Stimulated activated CD4-positive, alpha-beta T cell treated with anti-CD3 and anti-CD28 coated beads, Interleukin-1b, Interleukin-23, amount 100 ng/mL, for 24 hours (primary cell): ENCODE results near the gene COX7B2.

Experiments
- DNase-seq, 4 experiments: peaks; one replicate each; pipeline ENCODE4 v3.0.0-alpha.2; 2020; ENCODE audit warnings: low read depth in 4 of 4, low spot score in 1 of 4

The COX7B2 gene

DNA sequence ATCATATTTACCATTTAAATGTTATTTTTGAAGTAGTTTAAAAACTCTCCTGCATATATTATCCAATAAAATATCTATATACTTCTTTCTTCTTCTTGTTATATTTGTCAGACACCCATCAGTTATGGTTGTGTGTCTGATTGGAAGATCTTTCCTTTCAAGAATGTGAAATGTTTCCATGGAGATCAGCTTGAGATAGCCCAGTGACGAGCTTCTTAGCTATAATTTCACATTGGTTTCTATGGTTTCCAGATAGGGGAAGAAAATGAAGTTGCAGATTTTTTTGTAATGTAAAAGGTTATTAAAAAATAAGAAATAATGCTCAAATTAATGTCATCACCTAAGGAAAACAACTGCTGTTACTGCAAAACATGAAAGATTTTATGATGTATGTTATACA, 189.0 kb downstream of the COX7B2 start:
- no peak for DNase-seq

DNA sequence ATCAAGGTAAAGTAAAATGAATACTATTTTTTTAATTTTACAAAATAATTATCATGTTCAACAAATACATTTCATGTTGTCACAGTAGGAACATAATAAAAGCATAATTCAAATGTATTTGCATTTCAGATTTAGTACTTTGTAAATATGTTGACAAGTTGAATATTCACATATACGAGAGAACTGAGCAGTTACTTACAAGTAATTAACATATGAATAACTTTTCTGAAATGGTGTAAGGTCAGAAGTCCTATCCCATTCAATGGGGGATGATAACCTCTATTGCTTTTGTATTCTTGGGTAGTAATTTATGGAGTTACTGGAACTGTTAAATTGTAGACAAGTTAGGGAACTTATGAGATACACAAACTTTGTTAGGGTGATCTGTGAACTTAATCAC, 191.1 kb downstream of the COX7B2 start:
- DNase-seq: no peak

DNA sequence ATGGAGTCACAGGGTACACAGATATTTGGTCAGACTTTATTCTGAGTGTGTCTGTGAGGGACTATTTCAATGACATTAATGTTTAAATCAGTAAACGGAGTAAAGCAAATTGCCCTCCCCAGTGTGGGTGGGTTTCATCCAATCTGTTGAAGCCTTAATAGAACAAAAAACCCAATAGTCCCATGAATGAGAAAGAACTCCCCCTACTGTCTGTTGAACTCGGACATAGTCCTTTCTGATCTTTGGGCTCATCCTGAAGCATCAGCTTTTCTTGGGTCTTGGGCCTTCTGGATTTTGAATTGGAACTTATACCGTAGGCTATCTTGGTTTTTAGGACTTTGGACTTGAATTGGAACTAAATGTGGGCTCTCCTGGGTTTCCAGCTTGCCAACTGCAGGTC, 193.6 kb downstream of the COX7B2 start:
- DNase-seq: no peak

DNA sequence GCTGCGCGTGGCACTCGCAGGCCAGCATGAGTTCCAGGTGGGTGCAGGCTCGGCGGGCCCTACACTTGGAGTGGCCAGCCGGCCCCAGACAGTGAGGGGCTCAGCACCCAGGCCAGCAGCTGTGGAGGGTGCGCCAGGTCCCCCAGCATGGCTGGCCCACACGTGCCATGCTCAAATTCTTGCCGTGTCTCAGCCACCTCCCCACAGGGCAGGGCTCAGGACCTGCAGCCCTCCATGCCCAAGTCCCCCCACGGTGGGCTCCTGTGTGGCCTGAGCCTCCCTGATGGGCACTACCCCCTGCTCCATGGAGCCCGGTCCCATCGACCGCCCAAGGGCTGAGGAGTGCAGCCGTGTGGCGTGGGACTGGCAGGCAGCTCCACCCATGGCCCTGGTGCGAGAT, 210.2 kb downstream of the COX7B2 start:
- no peak for DNase-seq
